H1 (cell line): ENCODE data around the gene ARF6. TPM values are rescaled to one million over a fixed set of nuclear protein-coding genes. Genes with fewer than 3 reads are reported as not detected.

Experiments used
- polyA plus RNA-seq, 7 experiments: library from polyadenylated mRNA; depleted of rRNA in 3 of 7; stranded (reverse) in 5 of 7; unstranded in 2 of 7; fragments of >200 nt in 5 of 7; fragments of 200-250 nt in 2 of 7; gene quantifications; 1 replicate in 5 of 7; 2 replicates in 1 of 7; 4 replicates in 1 of 7; pipeline versions ENCODE4 v1.2.1 to v1.2.3, GENCODE V29; 2011 to 2013; ENCODE audit warnings: missing spikeins in 2 of 7, mixed read lengths in 2 of 7
- total RNA-seq: library from RNA; stranded (reverse); fragmentation: NEBNext Ultra II Directional; extraction: Animal tissue kit (Norgen Biotek cat#: 25700); gene quantifications from 2 replicates; pipeline ENCODE4 v1.2.1, GENCODE V29; 2021
- TF ChIP-seq, protein P1 (sequence below): fragments of 300-600 bp; sonication (generic); IDR thresholded peaks from 2 replicates; pipeline ENCODE4 v1.7.1; 2012; ENCODE audit warnings: low read length, moderate library complexity, mild to moderate bottlenecking, inconsistent platforms; ENCODE audit not compliant: insufficient replicate concordance

ARF6 gene
- total and polyA plus RNA-seq, 2 of the 8 experiments (the other 6 are each of a cell fraction or from before 2014, with no cell fraction given), result 17.2 to 56.7 TPM

DNA sequence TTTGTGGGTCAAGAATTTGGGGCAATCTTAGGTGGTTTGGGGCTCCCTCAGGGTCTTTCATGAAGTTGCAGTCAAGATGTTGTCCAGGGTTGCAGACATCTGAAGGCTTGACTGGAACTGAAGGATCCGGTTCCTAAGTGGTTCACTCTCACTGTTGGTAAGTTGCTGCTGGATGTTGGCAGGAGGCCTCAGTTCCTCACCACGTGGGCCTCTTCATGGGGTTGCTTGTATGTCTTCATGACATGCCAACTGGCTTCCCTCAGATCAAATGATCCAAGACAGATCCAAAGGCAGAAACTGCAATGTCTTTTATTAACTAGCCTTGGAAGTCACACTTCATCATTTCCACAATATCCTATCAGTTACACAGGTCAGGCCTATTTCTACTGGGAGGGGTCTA, 49.2 kb downstream of the ARF6 start (continued):
- TF ChIP-seq, protein P1, sequence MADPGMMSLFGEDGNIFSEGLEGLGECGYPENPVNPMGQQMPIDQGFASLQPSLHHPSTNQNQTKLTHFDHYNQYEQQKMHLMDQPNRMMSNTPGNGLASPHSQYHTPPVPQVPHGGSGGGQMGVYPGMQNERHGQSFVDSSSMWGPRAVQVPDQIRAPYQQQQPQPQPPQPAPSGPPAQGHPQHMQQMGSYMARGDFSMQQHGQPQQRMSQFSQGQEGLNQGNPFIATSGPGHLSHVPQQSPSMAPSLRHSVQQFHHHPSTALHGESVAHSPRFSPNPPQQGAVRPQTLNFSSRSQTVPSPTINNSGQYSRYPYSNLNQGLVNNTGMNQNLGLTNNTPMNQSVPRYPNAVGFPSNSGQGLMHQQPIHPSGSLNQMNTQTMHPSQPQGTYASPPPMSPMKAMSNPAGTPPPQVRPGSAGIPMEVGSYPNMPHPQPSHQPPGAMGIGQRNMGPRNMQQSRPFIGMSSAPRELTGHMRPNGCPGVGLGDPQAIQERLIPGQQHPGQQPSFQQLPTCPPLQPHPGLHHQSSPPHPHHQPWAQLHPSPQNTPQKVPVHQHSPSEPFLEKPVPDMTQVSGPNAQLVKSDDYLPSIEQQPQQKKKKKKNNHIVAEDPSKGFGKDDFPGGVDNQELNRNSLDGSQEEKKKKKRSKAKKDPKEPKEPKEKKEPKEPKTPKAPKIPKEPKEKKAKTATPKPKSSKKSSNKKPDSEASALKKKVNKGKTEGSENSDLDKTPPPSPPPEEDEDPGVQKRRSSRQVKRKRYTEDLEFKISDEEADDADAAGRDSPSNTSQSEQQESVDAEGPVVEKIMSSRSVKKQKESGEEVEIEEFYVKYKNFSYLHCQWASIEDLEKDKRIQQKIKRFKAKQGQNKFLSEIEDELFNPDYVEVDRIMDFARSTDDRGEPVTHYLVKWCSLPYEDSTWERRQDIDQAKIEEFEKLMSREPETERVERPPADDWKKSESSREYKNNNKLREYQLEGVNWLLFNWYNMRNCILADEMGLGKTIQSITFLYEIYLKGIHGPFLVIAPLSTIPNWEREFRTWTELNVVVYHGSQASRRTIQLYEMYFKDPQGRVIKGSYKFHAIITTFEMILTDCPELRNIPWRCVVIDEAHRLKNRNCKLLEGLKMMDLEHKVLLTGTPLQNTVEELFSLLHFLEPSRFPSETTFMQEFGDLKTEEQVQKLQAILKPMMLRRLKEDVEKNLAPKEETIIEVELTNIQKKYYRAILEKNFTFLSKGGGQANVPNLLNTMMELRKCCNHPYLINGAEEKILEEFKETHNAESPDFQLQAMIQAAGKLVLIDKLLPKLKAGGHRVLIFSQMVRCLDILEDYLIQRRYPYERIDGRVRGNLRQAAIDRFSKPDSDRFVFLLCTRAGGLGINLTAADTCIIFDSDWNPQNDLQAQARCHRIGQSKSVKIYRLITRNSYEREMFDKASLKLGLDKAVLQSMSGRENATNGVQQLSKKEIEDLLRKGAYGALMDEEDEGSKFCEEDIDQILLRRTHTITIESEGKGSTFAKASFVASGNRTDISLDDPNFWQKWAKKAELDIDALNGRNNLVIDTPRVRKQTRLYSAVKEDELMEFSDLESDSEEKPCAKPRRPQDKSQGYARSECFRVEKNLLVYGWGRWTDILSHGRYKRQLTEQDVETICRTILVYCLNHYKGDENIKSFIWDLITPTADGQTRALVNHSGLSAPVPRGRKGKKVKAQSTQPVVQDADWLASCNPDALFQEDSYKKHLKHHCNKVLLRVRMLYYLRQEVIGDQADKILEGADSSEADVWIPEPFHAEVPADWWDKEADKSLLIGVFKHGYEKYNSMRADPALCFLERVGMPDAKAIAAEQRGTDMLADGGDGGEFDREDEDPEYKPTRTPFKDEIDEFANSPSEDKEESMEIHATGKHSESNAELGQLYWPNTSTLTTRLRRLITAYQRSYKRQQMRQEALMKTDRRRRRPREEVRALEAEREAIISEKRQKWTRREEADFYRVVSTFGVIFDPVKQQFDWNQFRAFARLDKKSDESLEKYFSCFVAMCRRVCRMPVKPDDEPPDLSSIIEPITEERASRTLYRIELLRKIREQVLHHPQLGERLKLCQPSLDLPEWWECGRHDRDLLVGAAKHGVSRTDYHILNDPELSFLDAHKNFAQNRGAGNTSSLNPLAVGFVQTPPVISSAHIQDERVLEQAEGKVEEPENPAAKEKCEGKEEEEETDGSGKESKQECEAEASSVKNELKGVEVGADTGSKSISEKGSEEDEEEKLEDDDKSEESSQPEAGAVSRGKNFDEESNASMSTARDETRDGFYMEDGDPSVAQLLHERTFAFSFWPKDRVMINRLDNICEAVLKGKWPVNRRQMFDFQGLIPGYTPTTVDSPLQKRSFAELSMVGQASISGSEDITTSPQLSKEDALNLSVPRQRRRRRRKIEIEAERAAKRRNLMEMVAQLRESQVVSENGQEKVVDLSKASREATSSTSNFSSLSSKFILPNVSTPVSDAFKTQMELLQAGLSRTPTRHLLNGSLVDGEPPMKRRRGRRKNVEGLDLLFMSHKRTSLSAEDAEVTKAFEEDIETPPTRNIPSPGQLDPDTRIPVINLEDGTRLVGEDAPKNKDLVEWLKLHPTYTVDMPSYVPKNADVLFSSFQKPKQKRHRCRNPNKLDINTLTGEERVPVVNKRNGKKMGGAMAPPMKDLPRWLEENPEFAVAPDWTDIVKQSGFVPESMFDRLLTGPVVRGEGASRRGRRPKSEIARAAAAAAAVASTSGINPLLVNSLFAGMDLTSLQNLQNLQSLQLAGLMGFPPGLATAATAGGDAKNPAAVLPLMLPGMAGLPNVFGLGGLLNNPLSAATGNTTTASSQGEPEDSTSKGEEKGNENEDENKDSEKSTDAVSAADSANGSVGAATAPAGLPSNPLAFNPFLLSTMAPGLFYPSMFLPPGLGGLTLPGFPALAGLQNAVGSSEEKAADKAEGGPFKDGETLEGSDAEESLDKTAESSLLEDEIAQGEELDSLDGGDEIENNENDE, result no peak
- TF ChIP-seq, all 59 proteins: peak for 0
